NCI-H2107 treated with DMSO at 0.1 percent for 48 hours (cell line): ENCODE measurements around the gene ZNF337.
"Not testable (repeated sequence)": the region's sequence is repeated elsewhere in the genome, so short reads cannot be mapped to it uniquely, and the experiment has no call there.

Source experiments
- DNase-seq: peaks from one replicate; lab custom pipeline; 2025; ENCODE audit not compliant: unreplicated experiment; lab: John Stamatoyannopoulos, UW

Gene ZNF337

DNA sequence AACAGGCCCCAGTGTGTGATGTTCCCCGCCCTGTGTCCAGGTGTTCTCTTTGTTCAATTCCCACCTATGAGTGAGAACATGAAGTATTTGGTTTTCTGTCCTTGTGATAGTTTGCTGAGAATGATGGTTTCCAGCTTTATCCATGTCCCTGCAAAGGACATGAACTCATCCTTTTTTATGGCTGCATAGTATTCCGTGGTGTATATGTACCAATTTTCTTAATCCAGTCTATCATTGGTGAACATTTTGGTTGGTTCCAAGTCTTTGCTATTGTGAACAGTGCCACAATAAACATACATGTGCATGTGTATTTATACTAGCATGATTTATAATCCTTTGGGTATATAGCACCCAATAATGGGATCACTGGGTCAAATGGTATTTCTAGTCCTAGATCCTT lies 66.0 kb downstream of the ZNF337 start:
- DNase-seq = not testable (repeated sequence)

DNA sequence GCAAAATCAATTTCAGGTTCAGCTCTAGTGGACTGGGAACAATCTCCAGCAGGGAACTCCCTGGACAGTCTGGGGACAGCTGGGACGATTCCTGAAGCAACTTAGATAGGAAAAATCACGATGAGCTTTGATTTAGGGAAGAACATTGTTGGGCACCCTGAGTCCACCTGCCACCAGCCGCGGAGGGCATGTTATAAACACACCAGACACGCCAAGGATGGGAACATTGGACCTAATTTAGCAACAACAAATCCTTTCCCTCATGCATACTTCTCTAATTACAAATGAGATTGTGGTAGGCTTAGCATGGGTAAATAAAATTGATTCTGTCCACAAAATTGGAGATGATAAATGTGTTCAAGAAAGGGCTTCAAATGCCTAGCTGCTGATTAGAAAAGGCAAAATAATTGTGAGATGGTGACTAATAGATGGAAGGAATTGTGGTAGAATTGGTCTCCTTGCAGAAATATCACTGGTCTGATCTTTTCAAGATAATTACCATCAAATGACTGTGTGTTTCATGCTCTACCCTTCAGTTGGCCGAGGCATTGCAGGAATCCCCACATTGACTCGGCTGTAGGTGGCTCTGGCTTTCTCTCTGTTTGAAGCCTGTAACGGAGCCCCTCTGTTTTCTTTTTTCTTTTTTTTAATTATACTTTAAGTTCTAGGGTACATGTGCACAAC lies 66.7 kb downstream of the ZNF337 start:
- DNase-seq = no peak

DNA sequence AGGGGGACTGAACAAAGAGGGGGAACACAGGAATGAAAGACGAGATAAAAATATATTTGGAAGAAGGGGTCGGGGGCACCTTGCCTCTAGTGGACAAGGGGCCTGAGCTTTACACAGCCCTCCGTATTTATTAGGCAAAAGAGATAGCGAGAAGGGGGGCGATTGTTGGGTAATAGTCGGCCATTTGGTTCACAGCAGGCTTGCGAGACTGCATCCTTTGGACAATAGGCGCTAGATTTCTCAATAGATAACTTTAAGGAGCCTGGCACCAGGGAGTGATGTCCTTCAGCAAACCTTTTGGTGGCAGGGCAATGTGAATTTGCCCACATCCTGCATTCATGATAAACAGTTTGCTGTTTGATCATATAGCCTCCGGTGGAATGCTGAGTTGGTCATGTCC lies 69.9 kb downstream of the ZNF337 start:
- no peak for DNase-seq

DNA sequence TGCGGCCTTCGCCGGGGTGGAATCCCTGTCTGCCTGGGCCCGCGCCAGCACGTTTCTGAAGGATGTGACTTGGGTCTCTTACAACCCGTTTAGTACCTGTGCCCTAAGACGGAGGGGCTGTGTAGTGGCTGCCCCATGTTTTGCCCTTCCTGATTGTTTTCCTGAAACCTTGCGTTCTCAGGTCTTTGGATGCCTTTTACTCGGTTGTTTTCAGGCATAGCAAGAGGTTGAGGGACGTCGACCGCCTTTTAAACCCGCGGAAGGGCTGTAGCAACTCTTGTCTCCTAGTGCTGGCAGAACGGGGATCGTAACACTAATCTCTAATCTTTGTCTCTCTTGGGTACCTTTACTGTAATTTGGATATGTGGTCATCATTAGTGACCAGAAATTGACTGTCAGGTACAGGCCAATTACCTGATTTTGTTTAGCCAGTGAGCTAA lies 72.1 kb downstream of the ZNF337 start:
- DNase-seq = no peak
